Measurements from ENCODE around the gene TMEM127. TPM values are rescaled to one million over a fixed set of nuclear protein-coding genes. Genes with fewer than 3 reads are reported as not detected.
"Not testable (repeated sequence)": the region's sequence is repeated elsewhere in the genome, so short reads cannot be mapped to it uniquely, and the experiment has no call there.

TMEM127 gene, protein sequence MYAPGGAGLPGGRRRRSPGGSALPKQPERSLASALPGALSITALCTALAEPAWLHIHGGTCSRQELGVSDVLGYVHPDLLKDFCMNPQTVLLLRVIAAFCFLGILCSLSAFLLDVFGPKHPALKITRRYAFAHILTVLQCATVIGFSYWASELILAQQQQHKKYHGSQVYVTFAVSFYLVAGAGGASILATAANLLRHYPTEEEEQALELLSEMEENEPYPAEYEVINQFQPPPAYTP
- total RNA-seq (2014; rRNA removed; shearing (Covaris generic)), result 22.2 and 23.0 TPM in 2 replicates
- polyA plus RNA-seq (2015; cell fraction: cytosol; rRNA removed), result 55.2 and 65.3 TPM in 2 replicates
- polyA plus RNA-seq (2015; cell fraction: nucleus; rRNA removed), result 16.4 and 18.9 TPM in 2 replicates

- in situ Hi-C loops (cut with HindIII; ENCODE audit: low pct_unique_long_range_greater_than_20kb, low sequenced_read_pairs), result no loop called here
- peak; percentile 97 for DNase-seq (ENCODE audit: low read depth, low spot score)
Measured at GRCh38 chr2:96265840-96266679, at the start of gene TMEM127, which contains the start of gene CIAO1. Gene TMEM127, minus strand, starts transcription at chr2:96265997. Its CDS starts 616 bp downstream, at chr2:96265381. Gene CIAO1, plus strand, starts transcription at chr2:96266225. Its CDS starts 126 bp downstream, at chr2:96266351.

DNA sequence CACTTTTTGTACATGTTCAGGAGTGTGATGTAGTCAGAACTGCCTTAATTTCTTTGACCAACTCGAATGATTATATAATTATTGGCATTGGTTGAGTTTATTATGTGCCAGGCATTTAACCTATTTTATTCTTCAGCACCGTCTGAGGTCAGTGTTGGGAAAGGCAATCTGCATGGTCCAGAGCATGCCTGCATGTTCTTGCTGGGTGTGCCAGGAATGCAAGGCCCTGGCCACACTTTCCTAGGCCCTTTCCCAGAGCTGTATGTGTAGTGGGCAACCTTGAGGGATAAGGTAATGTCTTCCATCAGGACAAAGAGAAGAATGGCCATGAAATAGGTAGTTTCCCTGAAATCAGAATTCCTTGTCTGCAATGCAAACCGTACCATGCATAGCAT lies 49.2 kb upstream of the TMEM127 start:
- in situ Hi-C loops (cut with HindIII; ENCODE audit: low pct_unique_long_range_greater_than_20kb, low sequenced_read_pairs), result no loop called here
- no peak for DNase-seq (ENCODE audit: low read depth, low spot score)

DNA sequence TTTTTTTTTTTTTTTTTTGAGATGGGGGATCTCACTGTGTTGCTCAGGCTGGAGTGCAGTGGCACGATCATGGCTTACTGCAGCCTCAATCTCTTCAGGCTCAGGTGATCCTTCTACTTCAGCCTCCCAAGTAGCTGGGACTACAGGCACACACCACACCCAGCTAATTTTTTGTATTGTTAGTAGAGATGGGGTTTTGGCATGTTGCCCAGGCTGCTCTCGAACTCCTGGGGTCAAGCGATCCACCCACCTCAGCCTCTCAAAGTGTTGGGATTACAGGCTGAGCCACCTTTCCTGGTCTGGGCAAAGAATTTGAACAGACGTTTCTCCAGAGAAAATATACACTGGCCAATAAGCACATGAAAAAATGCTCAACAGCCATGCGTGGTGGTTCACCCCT lies 42.5 kb upstream of the TMEM127 start:
- in situ Hi-C loops (cut with HindIII; ENCODE audit: low pct_unique_long_range_greater_than_20kb, low sequenced_read_pairs), result no loop called here
- DNase-seq (ENCODE audit: low read depth, low spot score), result no peak

DNA sequence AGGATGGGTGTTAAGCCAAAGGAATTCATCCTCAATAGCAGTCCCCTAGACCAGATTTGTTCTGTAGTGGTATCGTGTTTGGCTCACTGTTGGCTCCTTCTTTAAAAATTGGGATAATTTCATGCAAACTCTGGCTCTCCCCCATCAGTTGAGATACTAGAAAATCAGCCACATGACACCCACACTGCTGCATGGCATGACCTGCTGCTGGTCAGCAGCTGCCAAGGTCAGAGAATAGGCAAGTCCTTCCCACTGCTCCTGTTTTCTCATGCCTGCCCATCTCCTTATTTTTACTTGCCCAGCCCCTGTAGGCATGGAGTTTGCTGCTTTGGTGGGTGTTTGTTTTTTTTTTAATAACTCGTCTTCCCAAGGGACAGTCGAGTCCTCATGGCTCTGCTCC lies 40.6 kb upstream of the TMEM127 start:
- in situ Hi-C loops (cut with HindIII; ENCODE audit: low pct_unique_long_range_greater_than_20kb, low sequenced_read_pairs), result no loop called here
- peak; percentile 33 for DNase-seq (ENCODE audit: low read depth, low spot score)

DNA sequence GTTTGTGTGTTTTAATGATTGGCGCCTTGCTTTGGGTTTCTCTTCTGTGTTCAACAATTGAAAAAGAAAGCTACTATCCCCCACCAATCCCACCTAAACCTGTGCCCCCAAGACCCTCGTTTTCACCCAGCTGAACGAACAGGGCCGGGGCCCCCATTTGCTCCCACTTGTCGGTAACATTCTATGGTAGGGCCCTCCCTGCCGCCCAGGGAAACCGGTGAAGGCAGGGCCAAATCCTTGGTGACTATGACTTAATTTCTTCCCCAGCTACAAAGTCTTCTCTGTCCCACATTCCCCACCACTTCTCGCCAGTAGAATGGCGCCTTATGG lies 40.1 kb upstream of the TMEM127 start:
- in situ Hi-C loops (cut with HindIII; ENCODE audit: low pct_unique_long_range_greater_than_20kb, low sequenced_read_pairs), result no loop called here
- DNase-seq (ENCODE audit: low read depth, low spot score), result peak; percentile 26

GRCh38 chr2:96305091-96305978 lies 39.5 kb upstream of the TMEM127 start, which contains the start of gene SNRNP200:
Gene SNRNP200, minus strand, starts transcription at chr2:96305546. Its CDS starts 109 bp downstream, at chr2:96305437.
- peak; percentile 83 for DNase-seq (ENCODE audit: low read depth, low spot score)
- in situ Hi-C loops (cut with HindIII; ENCODE audit: low pct_unique_long_range_greater_than_20kb, low sequenced_read_pairs), result no loop called here

DNA sequence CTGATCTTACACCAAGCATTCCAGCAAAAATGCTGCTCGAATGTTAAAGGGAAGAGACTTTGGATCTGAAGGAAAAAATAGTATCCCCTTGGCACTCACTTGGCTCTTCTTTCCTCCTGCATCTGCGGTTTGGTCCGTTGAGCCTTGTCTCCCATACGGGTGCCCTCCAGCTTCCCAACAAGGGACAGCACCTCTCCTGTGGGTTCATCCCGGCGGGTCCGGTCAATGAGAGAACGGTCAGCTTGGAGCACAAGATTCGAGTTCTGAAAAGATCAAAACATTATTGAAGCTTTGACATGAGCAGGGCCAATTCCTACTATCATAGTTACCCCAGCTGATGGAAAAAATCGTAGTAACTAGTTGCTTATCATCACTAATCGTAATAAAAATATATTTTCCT lies 38.8 kb upstream of the TMEM127 start:
- in situ Hi-C loops (cut with HindIII; ENCODE audit: low pct_unique_long_range_greater_than_20kb, low sequenced_read_pairs), result no loop called here
- no peak for DNase-seq (ENCODE audit: low read depth, low spot score)

- in situ Hi-C loops (cut with HindIII; ENCODE audit: low pct_unique_long_range_greater_than_20kb, low sequenced_read_pairs), result no loop called here
- no peak for DNase-seq (ENCODE audit: low read depth, low spot score)
Measured at GRCh38 chr2:96301865-96302264, 36.1 kb upstream of the TMEM127 start.

DNA sequence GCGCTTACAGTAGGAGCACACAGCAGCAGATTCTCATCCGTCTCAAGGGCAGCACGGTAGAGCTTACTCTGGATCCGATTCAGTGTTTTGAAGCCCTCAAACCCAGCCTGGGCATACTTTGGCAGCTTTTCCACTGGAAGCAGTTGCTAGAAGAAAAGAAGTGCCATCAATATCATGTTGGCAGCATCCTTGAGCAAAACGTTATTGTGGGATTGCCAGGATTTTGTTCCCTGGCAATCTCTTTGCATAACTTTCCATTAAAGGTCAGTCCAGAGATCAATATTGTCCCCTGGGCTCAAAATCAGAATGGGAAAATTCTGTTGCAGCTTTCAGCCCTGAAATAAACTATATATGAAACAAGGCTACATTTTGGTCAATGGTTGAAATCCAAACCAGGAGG lies 31.1 kb upstream of the TMEM127 start:
- no peak for DNase-seq (ENCODE audit: low read depth, low spot score)
- in situ Hi-C loops (cut with HindIII; ENCODE audit: low pct_unique_long_range_greater_than_20kb, low sequenced_read_pairs), result no loop called here

- DNase-seq (ENCODE audit: low read depth, low spot score); in situ Hi-C loops (cut with HindIII; ENCODE audit: low pct_unique_long_range_greater_than_20kb, low sequenced_read_pairs): not testable (repeated sequence)
Measured at GRCh38 chr2:96294271-96294670, 28.5 kb upstream of the TMEM127 start.

GRCh38 chr2:96291751-96292150 lies 26.0 kb upstream of the TMEM127 start:
- DNase-seq (ENCODE audit: low read depth, low spot score), result peak; percentile 14
- in situ Hi-C loops (cut with HindIII; ENCODE audit: low pct_unique_long_range_greater_than_20kb, low sequenced_read_pairs), result no loop called here

- in situ Hi-C loops (cut with HindIII; ENCODE audit: low pct_unique_long_range_greater_than_20kb, low sequenced_read_pairs), result no loop called here
Measured at GRCh38 chr2:96287273-96287856, 21.6 kb upstream of the TMEM127 start.

GRCh38 chr2:96276787-96277499 lies 11.1 kb upstream of the TMEM127 start:
- DNase-seq (ENCODE audit: low read depth, low spot score), result no peak
- in situ Hi-C loops (cut with HindIII; ENCODE audit: low pct_unique_long_range_greater_than_20kb, low sequenced_read_pairs), result no loop called here

More at GRCh38 chr2:96287273-96287856, 21.6 kb upstream of the TMEM127 start:
- no peak for DNase-seq (ENCODE audit: low read depth, low spot score)

GRCh38 chr2:96274355-96275056 lies 8.7 kb upstream of the TMEM127 start:
- no peak for DNase-seq (ENCODE audit: low read depth, low spot score)
- in situ Hi-C loops (cut with HindIII; ENCODE audit: low pct_unique_long_range_greater_than_20kb, low sequenced_read_pairs), result no loop called here

DNA sequence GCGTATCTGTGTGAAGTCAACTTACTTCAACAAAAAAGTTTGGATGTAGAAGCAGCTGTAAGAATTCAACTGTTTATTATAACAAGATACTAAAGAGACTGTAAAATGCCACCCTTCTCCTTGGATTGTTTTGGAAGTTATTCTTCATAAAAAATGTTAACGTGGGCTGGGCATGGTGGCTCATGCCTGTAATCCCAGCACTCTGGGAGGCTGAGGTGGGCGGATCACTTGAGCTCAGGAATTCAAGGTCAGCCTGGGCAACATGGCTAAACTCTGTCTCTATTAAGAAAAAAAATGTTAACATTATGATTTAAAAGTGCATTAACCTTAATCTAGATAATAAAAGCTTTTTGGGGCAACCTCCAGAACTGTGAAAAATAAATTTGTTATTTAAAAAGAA lies 8.0 kb upstream of the TMEM127 start:
- in situ Hi-C loops (cut with HindIII; ENCODE audit: low pct_unique_long_range_greater_than_20kb, low sequenced_read_pairs), result no loop called here
- DNase-seq (ENCODE audit: low read depth, low spot score), result no peak

- in situ Hi-C loops (cut with HindIII; ENCODE audit: low pct_unique_long_range_greater_than_20kb, low sequenced_read_pairs), result no loop called here
- DNase-seq (ENCODE audit: low read depth, low spot score), result peak; percentile 13
Measured at GRCh38 chr2:96271995-96272394, 6.2 kb upstream of the TMEM127 start.

Measured in SK-MEL-5 (cell line).